HepG2 (cell line): ENCODE results near the gene GZMH. TPM values are rescaled to one million over a fixed set of nuclear protein-coding genes. Genes with fewer than 3 reads are reported as not detected.

Experiments
- ELF1 ChIP-seq: sonication (generic); formaldehyde crosslinking; IDR thresholded peaks from 2 replicates; pipeline ENCODE4 v1.4.0; 2020; ENCODE audit warnings: missing genetic modification reagents
- HNF4A ChIP-seq: sonication (generic); formaldehyde crosslinking; IDR thresholded peaks from 2 replicates; pipeline ENCODE4 v1.4.0; 2020; ENCODE audit warnings: missing genetic modification reagents
- JUND ChIP-seq: sonication (generic); formaldehyde crosslinking; IDR thresholded peaks from 2 replicates; pipeline ENCODE4 v1.8.0; 2022; ENCODE audit warnings: mild to moderate bottlenecking, missing genetic modification reagents
- MBNL3 ChIP-seq: fragments of 250-450 bp; sonication (Bioruptor Pico); conservative IDR thresholded peaks from 2 replicates; pipeline ENCODE4 v1.8.0; 2022; ENCODE audit warnings: mild to moderate bottlenecking, inconsistent platforms
- NR2C2 ChIP-seq: sonication (generic); formaldehyde crosslinking; IDR thresholded peaks from 2 replicates; pipeline ENCODE4 v1.4.0; 2020; ENCODE audit warnings: missing genetic modification reagents, mild to moderate bottlenecking, moderate library complexity, borderline replicate concordance
- TBP ChIP-seq: sonication (generic); formaldehyde crosslinking; IDR thresholded peaks from 2 replicates; pipeline ENCODE4 v1.5.0; 2020; ENCODE audit warnings: missing genetic modification reagents
- ZFP36L1 ChIP-seq: sonication (generic); formaldehyde crosslinking; IDR thresholded peaks from 2 replicates; pipeline ENCODE4 v1.8.0; 2022; ENCODE audit warnings: mild to moderate bottlenecking, missing genetic modification reagents, moderate library complexity
- ZIK1 ChIP-seq: sonication (generic); formaldehyde crosslinking; IDR thresholded peaks from 2 replicates; pipeline ENCODE4 v1.5.0; 2020; ENCODE audit warnings: mild to moderate bottlenecking, low read depth, missing genetic modification reagents, borderline replicate concordance
- ZNF256 ChIP-seq: sonication (generic); formaldehyde crosslinking; conservative IDR thresholded peaks from 2 replicates; pipeline ENCODE4 v1.4.0; 2020; ENCODE audit warnings: missing genetic modification reagents
- ZNF556 ChIP-seq: sonication (generic); formaldehyde crosslinking; IDR thresholded peaks from 2 replicates; pipeline ENCODE4 v1.4.0; 2020; ENCODE audit warnings: mild to moderate bottlenecking, missing genetic modification reagents, borderline replicate concordance
- ZNF629 ChIP-seq: sonication (generic); formaldehyde crosslinking; conservative IDR thresholded peaks from 2 replicates; pipeline ENCODE4 v1.5.0; 2020; ENCODE audit warnings: missing genetic modification reagents
- ZNF644 ChIP-seq: IDR thresholded peaks from 2 replicates; pipeline ENCODE4 v1.6.1; 2016; ENCODE audit warnings: low read depth
- ZNF761 ChIP-seq: sonication (generic); formaldehyde crosslinking; conservative IDR thresholded peaks from 2 replicates; pipeline ENCODE4 v1.4.0; 2020; ENCODE audit warnings: mild to moderate bottlenecking, missing genetic modification reagents
- ZNF792 ChIP-seq: IDR thresholded peaks from 2 replicates; pipeline ENCODE4 v1.6.1; 2016
- polyA plus RNA-seq, 8 experiments: library from polyadenylated mRNA; depleted of rRNA in 3 of 8; stranded (reverse) in 7 of 8; unstranded in 1 of 8; fragments of >200 nt; fragmentation: Illumina TruSeq in 4 of 8; extraction: Trizol in 4 of 8; gene quantifications; 2 replicates each; pipeline versions ENCODE4 v1.2.1 to v1.2.3, GENCODE V29; 2011 to 2016; ENCODE audit warnings: low read depth in 4 of 8, missing spikeins in 1 of 8, mixed read lengths in 1 of 8; ENCODE audit not compliant: insufficient read depth in 1 of 8
- total RNA-seq, 5 experiments: library from RNA; depleted of rRNA; stranded (reverse); fragments of >200 nt; fragmentation: Illumina TruSeq; extraction: Trizol; gene quantifications; 2 replicates each; pipeline ENCODE4 v1.2.3, GENCODE V29; 2016; ENCODE audit warnings: low read depth in 1 of 5
- TF ChIP-seq, protein P1 (sequence below): IDR thresholded peaks from 2 replicates; pipeline ENCODE4 v1.6.1; 2012; ENCODE audit warnings: low read depth, low read length, improper control_type of control experiment
- TF ChIP-seq, protein P2 (sequence below): sonication (generic); formaldehyde crosslinking; IDR thresholded peaks from 2 replicates; pipeline ENCODE4 v1.5.0; 2020; ENCODE audit warnings: mild to moderate bottlenecking, missing genetic modification reagents, borderline replicate concordance
- TF ChIP-seq, protein P3 (sequence below): sonication (generic); formaldehyde crosslinking; IDR thresholded peaks from 2 replicates; pipeline ENCODE4 v1.5.0; 2020; ENCODE audit warnings: missing genetic modification reagents, mild to moderate bottlenecking, borderline replicate concordance

The GZMH gene
- total and polyA plus RNA-seq, 2 of the 13 experiments (the other 11 are each of a cell fraction or from before 2014, with no cell fraction given), result 0.08 TPM; not detected in 1

DNA sequence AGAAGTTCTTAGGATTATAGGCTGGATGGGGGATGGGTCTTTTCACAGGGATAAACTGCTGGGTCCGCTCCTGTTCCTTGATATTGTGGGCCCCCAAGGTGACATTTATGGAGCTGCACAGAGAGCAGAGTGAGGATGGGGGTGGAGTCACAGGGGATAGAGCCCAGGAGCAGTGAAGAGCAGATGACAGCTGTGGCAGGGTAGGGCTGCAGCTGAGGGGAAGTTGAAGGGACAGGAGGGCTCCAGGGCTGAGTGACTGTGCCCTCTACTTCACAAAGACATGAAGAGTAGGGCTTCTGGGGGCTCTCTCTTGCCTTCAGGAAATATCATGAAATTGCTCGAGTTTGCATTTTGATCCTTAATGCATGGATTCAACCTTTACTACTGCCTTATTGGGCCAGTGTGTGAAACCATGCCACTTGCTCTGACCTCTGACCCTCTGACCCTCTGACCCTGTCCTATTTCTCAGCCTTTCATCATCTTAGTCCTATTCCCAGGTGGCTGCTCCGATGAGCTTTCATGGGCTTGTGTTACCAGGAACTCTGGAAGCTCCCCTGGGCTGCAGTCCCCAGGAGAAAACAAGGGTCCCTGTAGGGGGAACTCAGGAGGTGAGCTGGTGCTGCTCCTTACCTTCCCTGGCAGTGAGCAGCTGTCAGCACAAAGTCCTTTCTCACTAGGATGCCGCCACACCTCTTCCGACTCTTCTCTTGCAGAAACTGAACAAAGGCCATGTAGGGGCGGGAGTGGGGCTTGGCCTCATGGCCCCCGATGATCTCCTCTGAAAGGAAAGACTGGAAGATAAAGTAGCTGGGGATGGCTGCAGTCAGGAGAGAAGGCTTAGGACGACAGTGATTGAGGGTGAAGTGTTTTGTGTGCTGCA, 1.6 kb downstream of the GZMH start (continued):
- TF ChIP-seq, protein P1, sequence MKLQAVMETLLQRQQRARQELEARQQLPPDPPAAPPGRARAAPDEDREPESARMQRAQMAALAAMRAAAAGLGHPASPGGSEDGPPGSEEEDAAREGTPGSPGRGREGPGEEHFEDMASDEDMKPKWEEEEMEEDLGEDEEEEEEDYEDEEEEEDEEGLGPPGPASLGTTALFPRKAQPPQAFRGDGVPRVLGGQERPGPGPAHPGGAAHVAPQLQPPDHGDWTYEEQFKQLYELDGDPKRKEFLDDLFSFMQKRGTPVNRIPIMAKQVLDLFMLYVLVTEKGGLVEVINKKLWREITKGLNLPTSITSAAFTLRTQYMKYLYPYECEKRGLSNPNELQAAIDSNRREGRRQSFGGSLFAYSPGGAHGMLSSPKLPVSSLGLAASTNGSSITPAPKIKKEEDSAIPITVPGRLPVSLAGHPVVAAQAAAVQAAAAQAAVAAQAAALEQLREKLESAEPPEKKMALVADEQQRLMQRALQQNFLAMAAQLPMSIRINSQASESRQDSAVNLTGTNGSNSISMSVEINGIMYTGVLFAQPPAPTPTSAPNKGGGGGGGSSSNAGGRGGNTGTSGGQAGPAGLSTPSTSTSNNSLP, result no peak
- TF ChIP-seq ZNF644 (CRISPR knock-in tag), result no peak
- TF ChIP-seq ZNF556, result no peak
- TF ChIP-seq JUND, result no peak
- TF ChIP-seq, protein P2, sequence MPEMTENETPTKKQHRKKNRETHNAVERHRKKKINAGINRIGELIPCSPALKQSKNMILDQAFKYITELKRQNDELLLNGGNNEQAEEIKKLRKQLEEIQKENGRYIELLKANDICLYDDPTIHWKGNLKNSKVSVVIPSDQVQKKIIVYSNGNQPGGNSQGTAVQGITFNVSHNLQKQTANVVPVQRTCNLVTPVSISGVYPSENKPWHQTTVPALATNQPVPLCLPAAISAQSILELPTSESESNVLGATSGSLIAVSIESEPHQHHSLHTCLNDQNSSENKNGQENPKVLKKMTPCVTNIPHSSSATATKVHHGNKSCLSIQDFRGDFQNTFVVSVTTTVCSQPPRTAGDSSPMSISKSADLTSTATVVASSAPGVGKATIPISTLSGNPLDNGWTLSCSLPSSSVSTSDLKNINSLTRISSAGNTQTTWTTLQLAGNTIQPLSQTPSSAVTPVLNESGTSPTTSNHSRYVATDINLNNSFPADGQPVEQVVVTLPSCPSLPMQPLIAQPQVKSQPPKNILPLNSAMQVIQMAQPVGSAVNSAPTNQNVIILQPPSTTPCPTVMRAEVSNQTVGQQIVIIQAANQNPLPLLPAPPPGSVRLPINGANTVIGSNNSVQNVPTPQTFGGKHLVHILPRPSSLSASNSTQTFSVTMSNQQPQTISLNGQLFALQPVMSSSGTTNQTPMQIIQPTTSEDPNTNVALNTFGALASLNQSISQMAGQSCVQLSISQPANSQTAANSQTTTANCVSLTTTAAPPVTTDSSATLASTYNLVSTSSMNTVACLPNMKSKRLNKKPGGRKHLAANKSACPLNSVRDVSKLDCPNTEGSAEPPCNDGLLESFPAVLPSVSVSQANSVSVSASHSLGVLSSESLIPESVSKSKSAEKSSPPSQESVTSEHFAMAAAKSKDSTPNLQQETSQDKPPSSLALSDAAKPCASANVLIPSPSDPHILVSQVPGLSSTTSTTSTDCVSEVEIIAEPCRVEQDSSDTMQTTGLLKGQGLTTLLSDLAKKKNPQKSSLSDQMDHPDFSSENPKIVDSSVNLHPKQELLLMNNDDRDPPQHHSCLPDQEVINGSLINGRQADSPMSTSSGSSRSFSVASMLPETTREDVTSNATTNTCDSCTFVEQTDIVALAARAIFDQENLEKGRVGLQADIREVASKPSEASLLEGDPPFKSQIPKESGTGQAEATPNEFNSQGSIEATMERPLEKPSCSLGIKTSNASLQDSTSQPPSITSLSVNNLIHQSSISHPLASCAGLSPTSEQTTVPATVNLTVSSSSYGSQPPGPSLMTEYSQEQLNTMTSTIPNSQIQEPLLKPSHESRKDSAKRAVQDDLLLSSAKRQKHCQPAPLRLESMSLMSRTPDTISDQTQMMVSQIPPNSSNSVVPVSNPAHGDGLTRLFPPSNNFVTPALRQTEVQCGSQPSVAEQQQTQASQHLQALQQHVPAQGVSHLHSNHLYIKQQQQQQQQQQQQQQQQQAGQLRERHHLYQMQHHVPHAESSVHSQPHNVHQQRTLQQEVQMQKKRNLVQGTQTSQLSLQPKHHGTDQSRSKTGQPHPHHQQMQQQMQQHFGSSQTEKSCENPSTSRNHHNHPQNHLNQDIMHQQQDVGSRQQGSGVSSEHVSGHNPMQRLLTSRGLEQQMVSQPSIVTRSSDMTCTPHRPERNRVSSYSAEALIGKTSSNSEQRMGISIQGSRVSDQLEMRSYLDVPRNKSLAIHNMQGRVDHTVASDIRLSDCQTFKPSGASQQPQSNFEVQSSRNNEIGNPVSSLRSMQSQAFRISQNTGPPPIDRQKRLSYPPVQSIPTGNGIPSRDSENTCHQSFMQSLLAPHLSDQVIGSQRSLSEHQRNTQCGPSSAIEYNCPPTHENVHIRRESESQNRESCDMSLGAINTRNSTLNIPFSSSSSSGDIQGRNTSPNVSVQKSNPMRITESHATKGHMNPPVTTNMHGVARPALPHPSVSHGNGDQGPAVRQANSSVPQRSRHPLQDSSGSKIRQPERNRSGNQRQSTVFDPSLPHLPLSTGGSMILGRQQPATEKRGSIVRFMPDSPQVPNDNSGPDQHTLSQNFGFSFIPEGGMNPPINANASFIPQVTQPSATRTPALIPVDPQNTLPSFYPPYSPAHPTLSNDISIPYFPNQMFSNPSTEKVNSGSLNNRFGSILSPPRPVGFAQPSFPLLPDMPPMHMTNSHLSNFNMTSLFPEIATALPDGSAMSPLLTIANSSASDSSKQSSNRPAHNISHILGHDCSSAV, result 0 out of 2 replicates have a peak, but pooled peaks have one; percentile 21
- TF ChIP-seq ZNF629 (CRISPR knock-in tag), result no peak
- TF ChIP-seq ZNF256 (CRISPR knock-in tag), result no peak
- no peak for TF ChIP-seq ZNF792 (CRISPR knock-in tag)
- TF ChIP-seq TBP (CRISPR knock-in tag), result no peak
- no peak for TF ChIP-seq ZNF761 (CRISPR knock-in tag)
- no peak for TF ChIP-seq ZFP36L1 (CRISPR knock-in tag)
- TF ChIP-seq HNF4A, result peak; percentile 48; the same call in 1 of the 2 replicates
- peak; percentile 97 for TF ChIP-seq NR2C2 (CRISPR knock-in tag)
- TF ChIP-seq, protein P3, sequence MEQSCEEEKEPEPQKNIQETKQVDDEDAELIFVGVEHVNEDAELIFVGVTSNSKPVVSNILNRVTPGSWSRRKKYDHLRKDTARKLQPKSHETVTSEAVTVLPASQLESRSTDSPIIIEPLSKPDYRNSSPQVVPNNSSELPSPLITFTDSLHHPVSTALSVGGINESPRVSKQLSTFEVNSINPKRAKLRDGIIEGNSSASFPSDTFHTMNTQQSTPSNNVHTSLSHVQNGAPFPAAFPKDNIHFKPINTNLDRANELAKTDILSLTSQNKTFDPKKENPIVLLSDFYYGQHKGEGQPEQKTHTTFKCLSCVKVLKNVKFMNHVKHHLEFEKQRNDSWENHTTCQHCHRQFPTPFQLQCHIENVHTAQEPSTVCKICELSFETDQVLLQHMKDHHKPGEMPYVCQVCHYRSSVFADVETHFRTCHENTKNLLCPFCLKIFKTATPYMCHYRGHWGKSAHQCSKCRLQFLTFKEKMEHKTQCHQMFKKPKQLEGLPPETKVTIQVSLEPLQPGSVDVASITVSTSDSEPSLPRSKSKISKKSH (CRISPR knock-in tag), result no peak
- TF ChIP-seq ELF1 (CRISPR knock-in tag), result no peak
- TF ChIP-seq MBNL3, result no peak
- TF ChIP-seq ZIK1 (CRISPR knock-in tag), result no peak
